ENCODE data around the gene CELSR1. TPM values are rescaled to one million over a fixed set of nuclear protein-coding genes. Genes with fewer than 3 reads are reported as not detected.
A peak's percentile ranks its signal among the peaks of the same experiment; 100 is the strongest.

The CELSR1 gene
- total RNA-seq, 1 experiment from 2014 or later, result 33.2 TPM

DNA sequence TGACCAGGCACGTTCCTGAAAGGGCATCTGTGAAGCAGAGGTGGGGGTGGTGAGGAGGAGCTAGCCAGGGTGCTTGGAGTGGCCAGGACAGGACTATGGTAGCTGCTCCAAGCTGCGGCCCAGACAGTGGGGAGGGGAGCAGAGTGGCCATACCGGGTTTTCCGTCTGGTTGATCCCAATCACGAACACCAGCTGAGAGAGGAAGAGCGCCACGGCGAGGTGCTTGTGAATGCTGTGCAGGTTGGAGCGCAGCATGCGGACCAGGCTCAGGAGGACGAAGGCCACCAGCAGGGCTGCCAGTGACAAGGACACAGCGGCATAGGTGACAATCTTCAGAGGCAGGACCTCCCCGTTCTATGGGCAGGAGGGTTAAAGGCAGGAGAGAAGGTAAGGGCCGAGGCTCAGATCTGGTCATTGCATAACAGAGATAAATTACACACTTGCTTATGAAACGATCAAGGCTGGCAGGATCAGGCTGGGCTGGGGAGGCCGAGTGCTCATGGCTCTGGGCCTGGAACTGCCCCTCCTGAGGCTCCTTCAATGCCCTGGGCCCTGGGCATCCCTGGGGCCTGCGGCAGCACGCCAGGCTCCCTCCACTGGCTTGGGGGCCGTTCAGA, 160.4 kb downstream of the CELSR1 start:
- no peaks in the 10 kb centered on the region for H3K27me3 Mint-ChIP-seq (ENCODE audit: insufficient read depth, unreplicated experiment)
- H3K9me3 ChIP-seq, result peaks cover 13% of the 10 kb centered on the region
- H3K4me1 ChIP-seq, result peaks cover 40% of the 10 kb centered on the region
- peak overlapping the region; percentile 76 for H3K4me3 Mint-ChIP-seq (ENCODE audit: unreplicated experiment)
- POLR2A ChIA-PET, result interaction anchor here (0.6 kb wide), 1 partner anchor 139 kb away, joined by 3 read pairs; no protein-coding TSS in a partner anchor
- peaks cover 51% of the 10 kb centered on the region for H3K4me1 Mint-ChIP-seq (ENCODE audit: low read depth, unreplicated experiment)
- CTCF ChIA-PET, result interaction anchor here (1.8 to 2.1 kb wide), 2 partner anchors 9 to 165 kb away, joined by 4 to 17 read pairs; no protein-coding TSS in a partner anchor
- H3K4me3 ChIP-seq (ENCODE audit: low read depth, low read length), result no peak overlapping the region
- no peaks in the 10 kb centered on the region for H3K27me3 ChIP-seq (replicated peaks; ENCODE audit: control insufficient read depth, insufficient read depth, low read length)
- no peak for DNase-seq
- intact Hi-C loops (cut with micrococcal nuclease; ENCODE audit: unreplicated experiment), result loop anchor here (1.0 to 5.0 kb wide), 2 partner anchors 55 to 151 kb away; no protein-coding TSS in a partner anchor
- peaks cover 23% of the 10 kb centered on the region for H3K9me3 Mint-ChIP-seq (ENCODE audit: unreplicated experiment)
- peak overlapping the region; percentile 99 for H3K27ac Mint-ChIP-seq (ENCODE audit: unreplicated experiment)
- TSS peak; percentile 36 for BruUV-seq (replicated peaks)
- 0 out of 2 replicates have a peak, but pooled peaks cover 2% of the 10 kb centered on the region for H3K36me3 ChIP-seq (ENCODE audit: control insufficient read depth, insufficient read depth, low read length)
- H3K36me3 Mint-ChIP-seq (ENCODE audit: insufficient read depth, unreplicated experiment), result peaks cover 65% of the 10 kb centered on the region
- TF ChIP-seq, protein P1, sequence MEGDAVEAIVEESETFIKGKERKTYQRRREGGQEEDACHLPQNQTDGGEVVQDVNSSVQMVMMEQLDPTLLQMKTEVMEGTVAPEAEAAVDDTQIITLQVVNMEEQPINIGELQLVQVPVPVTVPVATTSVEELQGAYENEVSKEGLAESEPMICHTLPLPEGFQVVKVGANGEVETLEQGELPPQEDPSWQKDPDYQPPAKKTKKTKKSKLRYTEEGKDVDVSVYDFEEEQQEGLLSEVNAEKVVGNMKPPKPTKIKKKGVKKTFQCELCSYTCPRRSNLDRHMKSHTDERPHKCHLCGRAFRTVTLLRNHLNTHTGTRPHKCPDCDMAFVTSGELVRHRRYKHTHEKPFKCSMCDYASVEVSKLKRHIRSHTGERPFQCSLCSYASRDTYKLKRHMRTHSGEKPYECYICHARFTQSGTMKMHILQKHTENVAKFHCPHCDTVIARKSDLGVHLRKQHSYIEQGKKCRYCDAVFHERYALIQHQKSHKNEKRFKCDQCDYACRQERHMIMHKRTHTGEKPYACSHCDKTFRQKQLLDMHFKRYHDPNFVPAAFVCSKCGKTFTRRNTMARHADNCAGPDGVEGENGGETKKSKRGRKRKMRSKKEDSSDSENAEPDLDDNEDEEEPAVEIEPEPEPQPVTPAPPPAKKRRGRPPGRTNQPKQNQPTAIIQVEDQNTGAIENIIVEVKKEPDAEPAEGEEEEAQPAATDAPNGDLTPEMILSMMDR (IDR thresholded peaks at IDR 0.05; ENCODE audit: insufficient read depth in 1 of 2, low read depth in 1 of 2, low read length in 1 of 2, severe bottlenecking in 1 of 2, unreplicated experiment in 1 of 2), result no peak

GRCh38 chr22:46376111-46376510, 161.3 kb downstream of the CELSR1 start:
- DNase-seq, result no peak
- H3K9me3 ChIP-seq, result peaks cover 13% of the 10 kb centered on the region
- H3K4me3 Mint-ChIP-seq (ENCODE audit: unreplicated experiment), result no peak overlapping the region
- H3K27me3 ChIP-seq (replicated peaks; ENCODE audit: control insufficient read depth, insufficient read depth, low read length), result no peaks in the 10 kb centered on the region
- peaks cover 46% of the 10 kb centered on the region for H3K4me1 ChIP-seq
- H3K4me1 Mint-ChIP-seq (ENCODE audit: low read depth, unreplicated experiment), result peaks cover 57% of the 10 kb centered on the region
- ChIA-PET CTCF (no interaction called here), POLR2A (no interaction called here)
- H3K27ac Mint-ChIP-seq (ENCODE audit: unreplicated experiment), result peak overlapping the region; percentile 99
- no peaks in the 10 kb centered on the region for H3K36me3 ChIP-seq (ENCODE audit: control insufficient read depth, insufficient read depth, low read length)
- peaks cover 23% of the 10 kb centered on the region for H3K9me3 Mint-ChIP-seq (ENCODE audit: unreplicated experiment)
- TF ChIP-seq, protein P1 (IDR thresholded peaks at IDR 0.05; ENCODE audit: insufficient read depth in 1 of 2, low read depth in 1 of 2, low read length in 1 of 2, severe bottlenecking in 1 of 2, unreplicated experiment in 1 of 2), result no peak
- intact Hi-C loops (cut with micrococcal nuclease; ENCODE audit: unreplicated experiment), result loop anchor here (5.0 kb wide), 1 partner anchor 56 kb away; no protein-coding TSS in a partner anchor
- no peaks in the 10 kb centered on the region for H3K27me3 Mint-ChIP-seq (ENCODE audit: insufficient read depth, unreplicated experiment)
- no peak overlapping the region for H3K4me3 ChIP-seq (ENCODE audit: low read depth, low read length)
- peaks cover 74% of the 10 kb centered on the region for H3K36me3 Mint-ChIP-seq (ENCODE audit: insufficient read depth, unreplicated experiment)
- BruUV-seq (replicated peaks), result no TSS peak

- Histone ChIP-seq H3K27me3 (replicated peaks; ENCODE audit: control insufficient read depth, insufficient read depth, low read length) (no peaks in the 10 kb centered on the region), H3K4me3 (ENCODE audit: low read depth, low read length) (no peak overlapping the region), H3K36me3 (ENCODE audit: control insufficient read depth, insufficient read depth, low read length) (no peaks in the 10 kb centered on the region), H3K9me3 (peaks cover 13% of the 10 kb centered on the region), H3K4me1 (peaks cover 46% of the 10 kb centered on the region)
- Mint-ChIP-seq H3K9me3 (ENCODE audit: unreplicated experiment) (peaks cover 23% of the 10 kb centered on the region), H3K27ac (ENCODE audit: unreplicated experiment) (peak overlapping the region; percentile 99), H3K36me3 (ENCODE audit: insufficient read depth, unreplicated experiment) (peaks cover 84% of the 10 kb centered on the region), H3K27me3 (ENCODE audit: insufficient read depth, unreplicated experiment) (no peaks in the 10 kb centered on the region), H3K4me3 (ENCODE audit: unreplicated experiment) (no peak overlapping the region), H3K4me1 (ENCODE audit: low read depth, unreplicated experiment) (peaks cover 58% of the 10 kb centered on the region)
- POLR2A ChIA-PET, result no interaction called here
- intact Hi-C loops (cut with micrococcal nuclease; ENCODE audit: unreplicated experiment), result loop anchor here (5.0 kb wide), 1 partner anchor 57 kb away; no protein-coding TSS in a partner anchor
- no peak for DNase-seq
- TF ChIP-seq, protein P1 (IDR thresholded peaks at IDR 0.05; ENCODE audit: insufficient read depth in 1 of 2, low read depth in 1 of 2, low read length in 1 of 2, severe bottlenecking in 1 of 2, unreplicated experiment in 1 of 2), result no peak
- no TSS peak for BruUV-seq (replicated peaks)
- CTCF ChIA-PET, result no interaction called here
Observed at GRCh38 chr22:46374663-46375474, 162.6 kb downstream of the CELSR1 start.
